ENCODE measurements around the gene UHRF1.

UHRF1 gene

DNA sequence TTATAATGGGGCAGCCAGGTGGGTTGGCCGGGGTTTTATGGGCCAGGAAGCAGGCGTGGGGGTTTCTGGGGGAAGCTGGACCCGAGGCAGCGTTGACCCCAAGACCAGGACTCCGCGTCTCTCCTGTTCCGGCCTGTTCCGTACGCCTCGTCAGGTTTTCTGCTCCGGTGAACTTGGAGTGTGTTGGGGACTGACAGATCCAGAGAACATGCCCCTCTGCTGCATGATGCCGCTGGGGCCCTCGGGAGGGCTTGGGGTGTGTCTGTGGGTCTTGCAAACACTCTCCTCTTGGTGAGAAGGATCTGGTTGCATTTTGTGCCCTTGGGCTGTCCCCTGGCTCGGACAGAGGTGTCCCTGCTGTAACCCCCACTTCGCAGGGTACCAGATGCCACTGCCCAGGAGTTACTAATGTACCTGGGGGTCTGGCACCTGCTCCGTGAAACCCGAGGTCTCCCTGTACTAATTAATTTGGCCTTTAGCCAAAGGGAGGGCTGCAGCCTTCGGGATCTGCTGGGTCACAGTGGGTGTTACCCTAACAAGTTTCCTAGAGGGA is 75.2 kb downstream of the UHRF1 start:
- TF ChIP-seq, protein P1, sequence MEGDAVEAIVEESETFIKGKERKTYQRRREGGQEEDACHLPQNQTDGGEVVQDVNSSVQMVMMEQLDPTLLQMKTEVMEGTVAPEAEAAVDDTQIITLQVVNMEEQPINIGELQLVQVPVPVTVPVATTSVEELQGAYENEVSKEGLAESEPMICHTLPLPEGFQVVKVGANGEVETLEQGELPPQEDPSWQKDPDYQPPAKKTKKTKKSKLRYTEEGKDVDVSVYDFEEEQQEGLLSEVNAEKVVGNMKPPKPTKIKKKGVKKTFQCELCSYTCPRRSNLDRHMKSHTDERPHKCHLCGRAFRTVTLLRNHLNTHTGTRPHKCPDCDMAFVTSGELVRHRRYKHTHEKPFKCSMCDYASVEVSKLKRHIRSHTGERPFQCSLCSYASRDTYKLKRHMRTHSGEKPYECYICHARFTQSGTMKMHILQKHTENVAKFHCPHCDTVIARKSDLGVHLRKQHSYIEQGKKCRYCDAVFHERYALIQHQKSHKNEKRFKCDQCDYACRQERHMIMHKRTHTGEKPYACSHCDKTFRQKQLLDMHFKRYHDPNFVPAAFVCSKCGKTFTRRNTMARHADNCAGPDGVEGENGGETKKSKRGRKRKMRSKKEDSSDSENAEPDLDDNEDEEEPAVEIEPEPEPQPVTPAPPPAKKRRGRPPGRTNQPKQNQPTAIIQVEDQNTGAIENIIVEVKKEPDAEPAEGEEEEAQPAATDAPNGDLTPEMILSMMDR (IDR thresholded peaks at IDR 0.05; ENCODE audit: insufficient read depth, low read length, poor library complexity, severe bottlenecking): no peak
- H3K4me3 ChIP-seq (replicated peaks; ENCODE audit: low read depth, low read length): no peak overlapping the region
- no peak for DNase-seq (ENCODE audit: extremely low read depth, insufficient read length)
- peaks cover 3% of the 10 kb centered on the region for H3K36me3 ChIP-seq (ENCODE audit: control insufficient read depth, insufficient read depth, low read length)
- H3K27me3 ChIP-seq (replicated peaks; ENCODE audit: control insufficient read depth, insufficient read depth, low read length): no peaks in the 10 kb centered on the region

- Histone ChIP-seq H3K4me3 (replicated peaks; ENCODE audit: low read depth, low read length) (no peak overlapping the region), H3K36me3 (ENCODE audit: control insufficient read depth, insufficient read depth, low read length) (peaks cover 3% of the 10 kb centered on the region), H3K27me3 (replicated peaks; ENCODE audit: control insufficient read depth, insufficient read depth, low read length) (no peaks in the 10 kb centered on the region)
- TF ChIP-seq, protein P1 (IDR thresholded peaks at IDR 0.05; ENCODE audit: insufficient read depth, low read length, poor library complexity, severe bottlenecking): no peak
- DNase-seq (ENCODE audit: extremely low read depth, insufficient read length): no peak
Measured at GRCh38 chr19:4985551-4985991, 76.3 kb downstream of the UHRF1 start.

DNA sequence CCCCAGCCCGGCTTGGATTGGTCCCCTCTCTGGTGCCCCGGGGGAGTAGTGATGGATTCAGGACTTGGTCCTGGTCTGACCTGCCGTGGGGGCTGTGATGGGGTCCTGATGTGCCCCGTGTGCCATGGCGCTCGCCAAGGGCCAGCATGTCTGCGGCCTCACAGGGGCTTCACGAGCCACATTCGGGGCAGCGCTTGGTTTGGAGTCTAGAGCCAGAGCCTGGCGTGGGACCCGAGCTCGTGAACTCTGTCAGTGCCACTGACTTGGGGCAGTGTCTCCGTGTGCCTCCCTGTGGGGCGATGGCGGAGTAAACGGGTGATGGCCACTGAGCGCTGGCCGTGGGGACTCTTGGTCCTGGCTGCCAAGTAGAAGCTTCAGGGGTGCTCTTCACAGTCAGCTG is 76.8 kb downstream of the UHRF1 start:
- no peak for DNase-seq (ENCODE audit: extremely low read depth, insufficient read length)
- H3K4me3 ChIP-seq (replicated peaks; ENCODE audit: low read depth, low read length): no peak overlapping the region
- H3K36me3 ChIP-seq (ENCODE audit: control insufficient read depth, insufficient read depth, low read length): peaks cover 3% of the 10 kb centered on the region
- TF ChIP-seq, protein P1 (IDR thresholded peaks at IDR 0.05; ENCODE audit: insufficient read depth, low read length, poor library complexity, severe bottlenecking): no peak
- no peaks in the 10 kb centered on the region for H3K27me3 ChIP-seq (replicated peaks; ENCODE audit: control insufficient read depth, insufficient read depth, low read length)

GRCh38 chr19:4986471-4986891 is 77.2 kb downstream of the UHRF1 start:
- no peak for DNase-seq (ENCODE audit: extremely low read depth, insufficient read length)
- TF ChIP-seq, protein P1 (IDR thresholded peaks at IDR 0.05; ENCODE audit: insufficient read depth, low read length, poor library complexity, severe bottlenecking): no peak
- Histone ChIP-seq H3K27me3 (replicated peaks; ENCODE audit: control insufficient read depth, insufficient read depth, low read length) (no peaks in the 10 kb centered on the region), H3K4me3 (replicated peaks; ENCODE audit: low read depth, low read length) (no peak overlapping the region), H3K36me3 (ENCODE audit: control insufficient read depth, insufficient read depth, low read length) (peaks cover 3% of the 10 kb centered on the region)

- DNase-seq (ENCODE audit: extremely low read depth, insufficient read length): no peak
- TF ChIP-seq, protein P1 (IDR thresholded peaks at IDR 0.05; ENCODE audit: insufficient read depth, low read length, poor library complexity, severe bottlenecking): no peak
- Histone ChIP-seq H3K4me3 (replicated peaks; ENCODE audit: low read depth, low read length) (no peak overlapping the region), H3K36me3 (ENCODE audit: control insufficient read depth, insufficient read depth, low read length) (peaks cover 3% of the 10 kb centered on the region), H3K27me3 (replicated peaks; ENCODE audit: control insufficient read depth, insufficient read depth, low read length) (no peaks in the 10 kb centered on the region)
Measured at GRCh38 chr19:4987256-4987655, 78.0 kb downstream of the UHRF1 start.
